PC-3 (cell line): ENCODE results near the gene EPB41L4A. TPM values are rescaled to one million over a fixed set of nuclear protein-coding genes. Genes with fewer than 3 reads are reported as not detected.

Experiments
- ATAC-seq: fragments of 200-7000 bp; cut with Tn5 transposase; 2 replicates; pipeline ENCODE4 v1.9.1; 2020; ENCODE audit warnings: mild to moderate bottlenecking, moderate library complexity
- BruUV-seq: library from RNA; stranded (reverse); fragments of 400-500 nt; replicated peaks from 2 replicates; lab custom pipeline; 2021; lab: Mats Ljungman, UMichigan
- CTCF ChIA-PET: fragments of 300-600 bp; sonication (Branson Sonifier 250); formaldehyde crosslinking; loops from one replicate; lab custom pipeline; 2022; ENCODE audit warnings: antibody characterized with exemption; lab: Charles Lee
- POLR2A ChIA-PET: fragments of 300-600 bp; sonication (Branson Sonifier 250); formaldehyde crosslinking; loops from one replicate; lab custom pipeline; 2022; ENCODE audit warnings: antibody characterized with exemption; ENCODE audit not compliant: unreplicated experiment; lab: Charles Lee
- DNase-seq: peaks from one replicate; pipeline ENCODE4 v3.0.0-alpha.2; 2015
- H2AFZ ChIP-seq: fragments of 300-600 bp; sonication (generic); 2 replicates; pipeline ENCODE4 v1.6.0; 2016; ENCODE audit warnings: antibody characterized with exemption, low read length
- H3F3A ChIP-seq: fragments of 300-600 bp; sonication (generic); one replicate; pipeline ENCODE4 v1.6.0; 2017; ENCODE audit warnings: antibody characterized with exemption, low read length, control low read depth, mild to moderate bottlenecking; ENCODE audit not compliant: unreplicated experiment
- H3K27ac ChIP-seq: fragments of 300-600 bp; sonication (generic); 2 replicates; pipeline ENCODE4 v1.5.1; 2016; ENCODE audit warnings: mild to moderate bottlenecking, low read length
- H3K27me3 ChIP-seq: fragments of 300-600 bp; sonication (generic); 2 replicates; pipeline ENCODE4 v1.6.1; 2016; ENCODE audit warnings: low read length, mixed read lengths
- H3K36me3 ChIP-seq: fragments of 300-600 bp; sonication (generic); 2 replicates; pipeline ENCODE4 v1.6.1; 2016; ENCODE audit warnings: low read depth, mixed run types, low read length, mixed read lengths
- H3K4me1 ChIP-seq: fragments of 300-600 bp; sonication (generic); 2 replicates; pipeline ENCODE4 v1.5.1; 2016; ENCODE audit warnings: low read length; ENCODE audit not compliant: insufficient read depth
- H3K4me2 ChIP-seq: fragments of 300-600 bp; sonication (generic); 2 replicates; pipeline ENCODE4 v1.6.0; 2016; ENCODE audit warnings: low read length
- H3K4me3 ChIP-seq: fragments of 300-600 bp; sonication (generic); 2 replicates; pipeline ENCODE4 v1.5.1; 2016; ENCODE audit warnings: mild to moderate bottlenecking, low read length, mixed read lengths
- H3K79me2 ChIP-seq: fragments of 300-600 bp; sonication (generic); 2 replicates; pipeline ENCODE4 v1.6.1; 2017; ENCODE audit warnings: low read length, mixed read lengths
- H3K9ac ChIP-seq: fragments of 300-600 bp; sonication (generic); 2 replicates; pipeline ENCODE4 v1.6.0; 2016; ENCODE audit warnings: mild to moderate bottlenecking, low read length
- H3K9me2 ChIP-seq: fragments of 300-600 bp; sonication (generic); replicated peaks from 2 replicates; pipeline ENCODE4 v1.6.1; 2016; ENCODE audit warnings: mixed run types, low read length, mixed read lengths
- H3K9me3 ChIP-seq: fragments of 300-600 bp; sonication (generic); 2 replicates; pipeline ENCODE4 v1.6.1; 2016; ENCODE audit warnings: low read length, mixed read lengths
- H4K20me1 ChIP-seq: fragments of 300-600 bp; sonication (generic); 2 replicates; pipeline ENCODE4 v1.6.1; 2016; ENCODE audit warnings: low read length, mixed read lengths
- CTCF ChIP-seq: fragments of 300-600 bp; sonication (generic); conservative IDR thresholded peaks from 2 replicates; pipeline ENCODE4 v1.5.1; 2017; ENCODE audit warnings: antibody characterized with exemption, low read depth, mild to moderate bottlenecking, low read length
- EZH2 ChIP-seq: fragments of 300-600 bp; sonication (generic); IDR thresholded peaks from one replicate; pipeline ENCODE4 v1.6.1; 2017; ENCODE audit warnings: antibody characterized with exemption, mild to moderate bottlenecking, low read length; ENCODE audit not compliant: unreplicated experiment
- EZH2phosphoT487 ChIP-seq: fragments of 300-600 bp; sonication (generic); IDR thresholded peaks from 2 replicates; pipeline ENCODE4 v1.6.1; 2018; ENCODE audit warnings: mild to moderate bottlenecking, antibody characterized with exemption, low read length, borderline replicate concordance
- intact Hi-C: fragments of 100-400 bp; cut with micrococcal nuclease; formaldehyde crosslinking; loops from 2 replicates; pipeline ENCODE4 v1.9.0; 2023
- total RNA-seq: library from RNA; depleted of rRNA; stranded (reverse); fragments of >200 nt; gene quantifications from 2 replicates; pipeline ENCODE4 v1.2.3, GENCODE V29; 2014

The EPB41L4A gene
- total RNA-seq, 1 experiment from 2014 or later: not detected

- intact Hi-C loops: no loop called here
- CTCF ChIA-PET: no interaction called here
- Histone ChIP-seq H3K4me1 (no peaks in the 10 kb centered on the region), H2AFZ (no peak overlapping the region), H3K36me3 (no peaks in the 10 kb centered on the region), H3K79me2 (no peaks in the 10 kb centered on the region), H4K20me1 (no peaks in the 10 kb centered on the region), H3K4me3 (no peak overlapping the region), H3K9me2 (no peaks in the 10 kb centered on the region), H3K27me3 (peaks cover 58% of the 10 kb centered on the region), H3K9ac (no peak overlapping the region), H3K4me2 (no peak overlapping the region), H3F3A (no peaks in the 10 kb centered on the region), H3K9me3 (no peaks in the 10 kb centered on the region), H3K27ac (no peak overlapping the region)
- BruUV-seq: no TSS peak
- POLR2A ChIA-PET: no interaction called here
- ATAC-seq: no peak
- DNase-seq: no peak
- no peak for TF ChIP-seq EZH2phosphoT487
- TF ChIP-seq CTCF: no peak
- TF ChIP-seq EZH2: no peak
Measured at GRCh38 chr5:112381521-112381920, 37.6 kb downstream of the EPB41L4A start.

- no peaks in the 10 kb centered on the region for H3K36me3 ChIP-seq
- ChIA-PET CTCF (no interaction called here), POLR2A (no interaction called here)
- no peak for DNase-seq
- H3F3A ChIP-seq: no peaks in the 10 kb centered on the region
- no peak overlapping the region for H3K27ac ChIP-seq
- BruUV-seq: no TSS peak
- H3K27me3 ChIP-seq: peaks cover 52% of the 10 kb centered on the region
- H2AFZ ChIP-seq: no peak overlapping the region
- H3K79me2 ChIP-seq: no peaks in the 10 kb centered on the region
- no peaks in the 10 kb centered on the region for H4K20me1 ChIP-seq
- H3K9me2 ChIP-seq: no peaks in the 10 kb centered on the region
- TF ChIP-seq EZH2 (no peak), EZH2phosphoT487 (no peak), CTCF (no peak)
- intact Hi-C loops: no loop called here
- no peaks in the 10 kb centered on the region for H3K9me3 ChIP-seq
- H3K4me2 ChIP-seq: no peak overlapping the region
- H3K4me1 ChIP-seq: no peaks in the 10 kb centered on the region
- no peak overlapping the region for H3K9ac ChIP-seq
- no peak for ATAC-seq
- no peak overlapping the region for H3K4me3 ChIP-seq
Measured at GRCh38 chr5:112379542-112380325, 39.3 kb downstream of the EPB41L4A start.

- no peaks in the 10 kb centered on the region for H3K9me2 ChIP-seq
- no TSS peak for BruUV-seq
- ATAC-seq (no peak), DNase-seq (no peak)
- ChIA-PET POLR2A (no interaction called here), CTCF (no interaction called here)
- no peaks in the 10 kb centered on the region for H3K79me2 ChIP-seq
- no peak for TF ChIP-seq EZH2
- H3K36me3 ChIP-seq: no peaks in the 10 kb centered on the region
- H2AFZ ChIP-seq: no peak overlapping the region
- no peaks in the 10 kb centered on the region for H3F3A ChIP-seq
- intact Hi-C loops: no loop called here
- no peak overlapping the region for H3K4me3 ChIP-seq
- H3K4me2 ChIP-seq: no peak overlapping the region
- H4K20me1 ChIP-seq: no peaks in the 10 kb centered on the region
- no peaks in the 10 kb centered on the region for H3K4me1 ChIP-seq
- no peaks in the 10 kb centered on the region for H3K9me3 ChIP-seq
- no peak overlapping the region for H3K9ac ChIP-seq
- no peak overlapping the region for H3K27ac ChIP-seq
- H3K27me3 ChIP-seq: peaks cover 27% of the 10 kb centered on the region; the same call in 1 of the 2 replicates
Measured at GRCh38 chr5:112374818-112375217, 44.3 kb downstream of the EPB41L4A start.
